ENCODE results near the gene POU2F1.

GRCh38 chr1:167364826-167365225 is 144.1 kb downstream of the POU2F1 start:
- TF ChIP-seq CTCF (IDR thresholded peaks at IDR 0.05 in 4 of 5, conservative IDR thresholded peaks at IDR 0.05 in 1 of 5) = no peak
- TF ChIP-seq POLR2A (IDR thresholded peaks at IDR 0.05) = no peak
